Endothelial cell of umbilical vein (primary cell): ENCODE measurements around the gene AIG1. TPM values are rescaled to one million over a fixed set of nuclear protein-coding genes. Genes with fewer than 3 reads are reported as not detected.

ENCODE experiments used
- BruUV-seq: library from RNA; stranded (reverse); fragments of 400-500 nt; replicated peaks from 2 replicates; lab custom pipeline; 2021; lab: Mats Ljungman, UMichigan
- CTCF ChIA-PET: fragments of 300-600, 350-600 bp; sonication (Branson Sonifier 250); formaldehyde crosslinking; loops from one replicate; lab custom pipeline; 2021; ENCODE audit warnings: antibody characterized with exemption, inconsistent platforms; lab: Charles Lee
- POLR2A ChIA-PET: fragments of 300-600, 350-600 bp; sonication (Branson Sonifier 250); formaldehyde crosslinking; loops from one replicate; lab custom pipeline; 2021; ENCODE audit warnings: antibody characterized with exemption, inconsistent platforms; lab: Charles Lee
- DNase-seq: peaks from one replicate; pipeline ENCODE4 v3.0.0-alpha.2; 2011; ENCODE audit warnings: low read depth, low spot score
- FAIRE-seq: peaks from 2 replicates; lab custom pipeline; 2011; peaks lifted over from hg19 to GRCh38; lab: Jason Lieb, UNC
- H2AFZ ChIP-seq: 2 replicates; pipeline ENCODE4 v1.6.0; 2012; ENCODE audit warnings: low read depth, low read length, control low read depth, inconsistent platforms
- H3K27ac ChIP-seq: 2 replicates; pipeline ENCODE4 v1.5.1; 2011; ENCODE audit warnings: low read depth, mild to moderate bottlenecking, control low read depth, low read length, moderate library complexity; ENCODE audit not compliant: insufficient read depth
- H3K27me3 ChIP-seq, 2 experiments: 2 replicates each; pipeline versions ENCODE4 v1.6.0 to v1.6.1; 2011; ENCODE audit warnings: low read length in 2 of 2, mixed read lengths in 1 of 2; ENCODE audit not compliant: control insufficient read depth in 2 of 2, insufficient read depth in 2 of 2
- H3K36me3 ChIP-seq, 2 experiments: 2 replicates in 1 of 2; 3 replicates in 1 of 2; pipeline ENCODE4 v1.5.1; 2011; ENCODE audit warnings: low read length in 2 of 2, mild to moderate bottlenecking in 1 of 2, moderate library complexity in 1 of 2; ENCODE audit not compliant: control insufficient read depth in 2 of 2, insufficient read depth in 2 of 2; ENCODE audit errors: extremely low read depth in 1 of 2
- H3K4me1 ChIP-seq: 3 replicates; pipeline ENCODE4 v1.5.1; 2011; ENCODE audit warnings: mild to moderate bottlenecking, low read length; ENCODE audit not compliant: control insufficient read depth, insufficient read depth; ENCODE audit errors: extremely low read depth
- H3K4me2 ChIP-seq: 2 replicates; pipeline ENCODE4 v1.6.1; 2011; ENCODE audit warnings: low read length, control low read depth, mixed read lengths; ENCODE audit not compliant: insufficient read depth
- H3K4me3 ChIP-seq, 3 experiments: fragments of 200-600 bp in 1 of 3; sonication (generic), shearing (Covaris generic) in 1 of 3; replicated peaks in 1 of 3; 2 replicates each; pipeline ENCODE4 v1.5.1; 2011 to 2016; ENCODE audit warnings: control low read depth in 3 of 3, low read length in 3 of 3, mild to moderate bottlenecking in 2 of 3, inconsistent platforms in 1 of 3, low read depth in 1 of 3, moderate library complexity in 1 of 3; ENCODE audit not compliant: insufficient read depth in 1 of 3
- H3K79me2 ChIP-seq: 2 replicates; pipeline ENCODE4 v1.6.0; 2012; ENCODE audit warnings: low read length, inconsistent platforms; ENCODE audit not compliant: control insufficient read depth, insufficient read depth
- H3K9ac ChIP-seq: replicated peaks from 2 replicates; pipeline ENCODE3; 2011; ENCODE audit warnings: low read length, control low read depth; ENCODE audit not compliant: insufficient read depth; ENCODE audit errors: extremely low read depth
- H3K9me1 ChIP-seq: replicated peaks from 3 replicates; pipeline ENCODE4 v1.6.0; 2011; ENCODE audit warnings: mild to moderate bottlenecking, low read length; ENCODE audit not compliant: control insufficient read depth, insufficient read depth; ENCODE audit errors: extremely low read depth
- H3K9me3 ChIP-seq: replicated peaks from 2 replicates; pipeline ENCODE4 v1.5.1; 2012; ENCODE audit warnings: low read length, inconsistent platforms; ENCODE audit not compliant: control insufficient read depth, insufficient read depth
- H4K20me1 ChIP-seq: replicated peaks from 2 replicates; pipeline ENCODE3; 2011; ENCODE audit warnings: mild to moderate bottlenecking, low read length; ENCODE audit not compliant: control insufficient read depth, insufficient read depth; ENCODE audit errors: extremely low read depth
- CTCF ChIP-seq, 2 donors: IDR thresholded peaks; 1 replicate in 1 of 2; 2 replicates in 1 of 2; pipeline ENCODE4 v1.5.1; 2011; ENCODE audit warnings: low read length in 2 of 2, mild to moderate bottlenecking in 2 of 2, moderate library complexity in 2 of 2, control low read depth in 1 of 2, inconsistent platforms in 1 of 2, low read depth in 1 of 2; ENCODE audit not compliant: insufficient read depth in 1 of 2; ENCODE audit errors: extremely low read depth in 1 of 2
- EZH2 ChIP-seq: IDR thresholded peaks from 2 replicates; pipeline ENCODE4 v1.6.1; 2012; ENCODE audit warnings: borderline replicate concordance, low read depth, mild to moderate bottlenecking, moderate library complexity, low read length, inconsistent platforms; ENCODE audit not compliant: severe bottlenecking
- FOS ChIP-seq: IDR thresholded peaks from 2 replicates; pipeline ENCODE4 v1.6.1; 2011; ENCODE audit warnings: mild to moderate bottlenecking, low read length, moderate library complexity, borderline replicate concordance; ENCODE audit not compliant: insufficient read depth
- GATA2 ChIP-seq: IDR thresholded peaks from 2 replicates; pipeline ENCODE4 v1.7.0; 2011; ENCODE audit warnings: low read depth, mild to moderate bottlenecking, moderate library complexity, mixed read lengths, low read length; ENCODE audit not compliant: insufficient read length, insufficient read depth
- JUN ChIP-seq: IDR thresholded peaks from 2 replicates; pipeline ENCODE4 v1.6.1; 2011; ENCODE audit warnings: borderline replicate concordance, low read depth; ENCODE audit not compliant: insufficient read length, insufficient read depth
- MAX ChIP-seq: IDR thresholded peaks from 2 replicates; pipeline ENCODE4 v1.6.1; 2011; ENCODE audit not compliant: insufficient read depth, insufficient read length
- MYC ChIP-seq: IDR thresholded peaks from one replicate; pipeline ENCODE4 v1.6.1; 2011; ENCODE audit warnings: mild to moderate bottlenecking, low read depth, low read length
- POLR2A ChIP-seq: IDR thresholded peaks from 2 replicates; pipeline ENCODE4 v1.6.1; 2012; ENCODE audit warnings: low read depth, mild to moderate bottlenecking, control low read depth, low read length
- POLR2AphosphoS5 ChIP-seq: IDR thresholded peaks from 2 replicates; pipeline ENCODE4 v1.6.1; 2012; ENCODE audit warnings: low read depth, mild to moderate bottlenecking, control low read depth, low read length, moderate library complexity; ENCODE audit not compliant: insufficient read depth
- dilution Hi-C: fragments of 300-500 bp; cut with MboI; formaldehyde crosslinking; loops from one replicate; pipeline ENCODE4 v1.15.0; 2019; ENCODE audit warnings: low sequenced_read_pairs; ENCODE audit not compliant: extremely low pct_ligation_motif_present
- intact Hi-C: fragments of 100-400 bp; cut with micrococcal nuclease; formaldehyde crosslinking; loops from one replicate; pipeline ENCODE4 v1.10.0; 2022
- polyA plus RNA-seq, 4 experiments: library from polyadenylated mRNA; depleted of rRNA in 3 of 4; stranded (reverse) in 3 of 4; unstranded in 1 of 4; fragments of >200 nt; gene quantifications; 2 replicates each; pipeline versions ENCODE4 v1.2.1 to v1.2.3, GENCODE V29; 2011 to 2012; ENCODE audit warnings: missing spikeins in 1 of 4
- total RNA-seq: library from RNA; stranded (reverse); gene quantifications from 2 replicates; pipeline ENCODE4 v1.2.3, GENCODE V29; 2021

AIG1 gene
- total and polyA plus RNA-seq, 2 donors (not counting 3 experiments of a cell fraction or from before 2014, with no cell fraction given) = 17.7 to 22.7 TPM

GRCh38 chr6:143215771-143216170, 155.1 kb downstream of the AIG1 start:
- Histone ChIP-seq H2AFZ (no peak overlapping the region), H3K4me1 (no peaks in the 10 kb centered on the region), H3K27ac (no peak overlapping the region), H3K4me3 (no peak overlapping the region), H4K20me1 (no peaks in the 10 kb centered on the region), H3K4me2 (no peak overlapping the region), H3K27me3 (no peaks in the 10 kb centered on the region), H3K9me1 (no peaks in the 10 kb centered on the region), H3K9ac (no peak overlapping the region), H3K9me3 (no peaks in the 10 kb centered on the region), H3K36me3 (no peaks in the 10 kb centered on the region), H3K79me2 (no peaks in the 10 kb centered on the region)
- no peak for TF ChIP-seq POLR2AphosphoS5
- no peak for TF ChIP-seq EZH2
- TF ChIP-seq GATA2 = no peak
- TF ChIP-seq JUN = no peak
- TF ChIP-seq FOS = no peak
- no peak for TF ChIP-seq MAX
- TF ChIP-seq MYC = no peak
- no peak for TF ChIP-seq CTCF (IDR thresholded peaks at IDR 0.05; ENCODE audit: extremely low read depth in 1 of 2, insufficient read depth in 1 of 2, low read depth in 1 of 2, low read length in 2 of 2)
- no peak for TF ChIP-seq POLR2A
- dilution Hi-C loops (no loop called here), intact Hi-C loops (no loop called here)
- POLR2A ChIA-PET = no interaction called here
- no TSS peak for BruUV-seq
- no peak for DNase-seq
- no peak for FAIRE-seq
- CTCF ChIA-PET = no interaction called here
